HepG2 (cell line): ENCODE data around the gene GARS1. TPM values are rescaled to one million over a fixed set of nuclear protein-coding genes. Genes with fewer than 3 reads are reported as not detected.

Source experiments
- ARHGAP35 ChIP-seq: sonication (generic); formaldehyde crosslinking; IDR thresholded peaks from 2 replicates; pipeline ENCODE4 v1.9.0; 2022; ENCODE audit warnings: mild to moderate bottlenecking, inconsistent platforms, moderate library complexity, missing genetic modification reagents, borderline replicate concordance
- ATF2 ChIP-seq: sonication (generic); formaldehyde crosslinking; IDR thresholded peaks from 2 replicates; pipeline ENCODE4 v1.4.0; 2020; ENCODE audit warnings: missing genetic modification reagents
- E2F2 ChIP-seq: sonication (generic); formaldehyde crosslinking; IDR thresholded peaks from 2 replicates; pipeline ENCODE4 v1.4.0; 2020; ENCODE audit warnings: missing genetic modification reagents, borderline replicate concordance
- EP300 ChIP-seq, 3 experiments: sonication (generic) in 1 of 3; formaldehyde crosslinking in 1 of 3; IDR thresholded peaks; 2 replicates each; pipeline versions ENCODE4 v1.5.1 to v1.6.1; 2011 to 2020; ENCODE audit warnings: low read depth in 2 of 3, low read length in 2 of 3, borderline replicate concordance in 1 of 3, improper control_type of control experiment in 1 of 3, mild to moderate bottlenecking in 1 of 3, missing genetic modification reagents in 1 of 3, moderate library complexity in 1 of 3
- KDM3A ChIP-seq: IDR thresholded peaks from 2 replicates; pipeline ENCODE4 v1.6.1; 2018; ENCODE audit warnings: low read depth, missing compliant biosample characterization
- KDM5B ChIP-seq: sonication (generic); formaldehyde crosslinking; IDR thresholded peaks from 2 replicates; pipeline ENCODE4 v1.4.0; 2020; ENCODE audit warnings: missing genetic modification reagents, mild to moderate bottlenecking, borderline replicate concordance
- KLF9 ChIP-seq: IDR thresholded peaks from 2 replicates; pipeline ENCODE4 v1.6.1; 2016; ENCODE audit warnings: low read depth
- MTA1 ChIP-seq: sonication (generic); formaldehyde crosslinking; IDR thresholded peaks from 2 replicates; pipeline ENCODE4 v1.4.0; 2020; ENCODE audit warnings: missing genetic modification reagents, mild to moderate bottlenecking, borderline replicate concordance
- NCOR1 ChIP-seq: fragments of 200-600 bp; sonication (generic); IDR thresholded peaks from 2 replicates; pipeline ENCODE4 v1.7.0; 2017; ENCODE audit warnings: antibody characterized with exemption, low read length, borderline replicate concordance
- NFKBIZ ChIP-seq: IDR thresholded peaks from 2 replicates; pipeline ENCODE4 v1.6.1; 2018; ENCODE audit warnings: missing genetic modification reagents, missing compliant biosample characterization
- PAF1 ChIP-seq: IDR thresholded peaks from 2 replicates; pipeline ENCODE4 v1.6.1; 2016; ENCODE audit warnings: missing genetic modification reagents, missing compliant biosample characterization
- RBM22 ChIP-seq: fragments of 200-400 bp; formaldehyde crosslinking; optimal IDR thresholded peaks from 2 replicates; pipeline ENCODE3; 2017; ENCODE audit warnings: mild to moderate bottlenecking, low read length, moderate library complexity
- SMAD3 ChIP-seq: sonication (generic); formaldehyde crosslinking; IDR thresholded peaks from 2 replicates; pipeline ENCODE4 v1.4.0; 2020; ENCODE audit warnings: missing genetic modification reagents
- ZNF256 ChIP-seq: sonication (generic); formaldehyde crosslinking; conservative IDR thresholded peaks from 2 replicates; pipeline ENCODE4 v1.4.0; 2020; ENCODE audit warnings: missing genetic modification reagents
- ZNF275 ChIP-seq: sonication (generic); formaldehyde crosslinking; IDR thresholded peaks from 2 replicates; pipeline ENCODE4 v1.8.0; 2022; ENCODE audit warnings: missing genetic modification reagents, mild to moderate bottlenecking, inconsistent platforms, borderline replicate concordance
- ZNF317 ChIP-seq: sonication (generic); formaldehyde crosslinking; IDR thresholded peaks from 2 replicates; pipeline ENCODE4 v1.5.0; 2020; ENCODE audit warnings: mild to moderate bottlenecking, missing genetic modification reagents
- ZNF34 ChIP-seq: sonication (generic); formaldehyde crosslinking; IDR thresholded peaks from 2 replicates; pipeline ENCODE4 v1.4.0; 2020; ENCODE audit warnings: mild to moderate bottlenecking, missing genetic modification reagents, borderline replicate concordance
- ZNF724P ChIP-seq: sonication (generic); formaldehyde crosslinking; IDR thresholded peaks from 2 replicates; pipeline ENCODE4 v1.8.0; 2022; ENCODE audit warnings: missing genetic modification reagents, borderline replicate concordance
- ZNF75D ChIP-seq: sonication (generic); formaldehyde crosslinking; IDR thresholded peaks from 2 replicates; pipeline ENCODE4 v1.8.1; 2023; ENCODE audit warnings: missing genetic modification reagents, mild to moderate bottlenecking, borderline replicate concordance
- ZNF878 ChIP-seq: sonication (generic); formaldehyde crosslinking; IDR thresholded peaks from 2 replicates; pipeline ENCODE4 v1.8.1; 2023; ENCODE audit warnings: mild to moderate bottlenecking, missing genetic modification reagents, moderate library complexity
- polyA plus RNA-seq, 8 experiments: library from polyadenylated mRNA; depleted of rRNA in 3 of 8; stranded (reverse) in 7 of 8; unstranded in 1 of 8; fragments of >200 nt; fragmentation: Illumina TruSeq in 4 of 8; extraction: Trizol in 4 of 8; gene quantifications; 2 replicates each; pipeline versions ENCODE4 v1.2.1 to v1.2.3, GENCODE V29; 2011 to 2016; ENCODE audit warnings: low read depth in 4 of 8, missing spikeins in 1 of 8, mixed read lengths in 1 of 8; ENCODE audit not compliant: insufficient read depth in 1 of 8
- total RNA-seq, 5 experiments: library from RNA; depleted of rRNA; stranded (reverse); fragments of >200 nt; fragmentation: Illumina TruSeq; extraction: Trizol; gene quantifications; 2 replicates each; pipeline ENCODE4 v1.2.3, GENCODE V29; 2016; ENCODE audit warnings: low read depth in 1 of 5

Gene GARS1
- total and polyA plus RNA-seq, 2 of the 13 experiments (the other 11 are each of a cell fraction or from before 2014, with no cell fraction given), result 140 to 460 TPM

- no peak for TF ChIP-seq ZNF75D (CRISPR knock-in tag)
- no peak for TF ChIP-seq RBM22
- peak; percentile 57; the same call in 1 of the 2 replicates for TF ChIP-seq E2F2
- TF ChIP-seq KDM3A (CRISPR knock-in tag), result peak; percentile 90
- TF ChIP-seq KDM5B (CRISPR knock-in tag), result peak; percentile 72; the same call in 1 of the 2 replicates
- TF ChIP-seq NCOR1, result peak; percentile 54; the same call in 1 of the 2 replicates
- peak; percentile 96 for TF ChIP-seq SMAD3 (CRISPR knock-in tag)
- TF ChIP-seq ZNF724P (CRISPR knock-in tag), result no peak; the same call in 1 of the 2 replicates
- TF ChIP-seq ATF2 (CRISPR knock-in tag), result peak; percentile 96
- peak; percentile 43 to 88; a peak in 3 of 4 replicates for TF ChIP-seq EP300 (IDR thresholded peaks at IDR 0.05; ENCODE audit: low read depth in 2 of 2, low read length in 2 of 2)
- peak; percentile 71 for TF ChIP-seq EP300 (CRISPR knock-in tag; IDR thresholded peaks at IDR 0.05; ENCODE audit: borderline replicate concordance)
- TF ChIP-seq MTA1 (CRISPR knock-in tag), result no peak
- no peak for TF ChIP-seq ZNF317
- TF ChIP-seq ZNF34 (CRISPR knock-in tag), result no peak
- no peak; the same call in 1 of the 2 replicates for TF ChIP-seq ZNF878 (CRISPR knock-in tag)
- peak; percentile 40; the same call in 1 of the 2 replicates for TF ChIP-seq ZNF275 (CRISPR knock-in tag)
- TF ChIP-seq ZNF256, result peak; percentile 93
- peak; percentile 83; the same call in 1 of the 2 replicates for TF ChIP-seq ARHGAP35 (CRISPR knock-in tag)
- TF ChIP-seq PAF1 (CRISPR knock-in tag), result no peak
- peak; percentile 69; the same call in 1 of the 2 replicates for TF ChIP-seq NFKBIZ (CRISPR knock-in tag)
- no peak for TF ChIP-seq KLF9 (CRISPR knock-in tag)
These were observed at the start of gene GARS1 (continued) for GRCh38 chr7:30594540-30595435.
